ENCODE measurements around the gene HCFC1R1. TPM values are rescaled to one million over a fixed set of nuclear protein-coding genes. Genes with fewer than 3 reads are reported as not detected.
A peak's percentile ranks its signal among the peaks of the same experiment; 100 is the strongest.

The HCFC1R1 gene
- total RNA-seq, 1 experiment from 2014 or later: 60.0 TPM

GRCh38 chr16:3044708-3045107 lies 21.0 kb upstream of the HCFC1R1 start:
- no peaks in the 10 kb centered on the region for H3K79me2 ChIP-seq (ENCODE audit: insufficient read depth, low read length)
- no TSS peak for BruUV-seq (replicated peaks)
- no peak for TF ChIP-seq POLR2A (IDR thresholded peaks at IDR 0.05; ENCODE audit: borderline replicate concordance, extremely low read depth, insufficient read depth, insufficient read length)
- no peak for TF ChIP-seq TCF7L2 (IDR thresholded peaks at IDR 0.05; ENCODE audit: borderline replicate concordance, extremely low read depth, insufficient read depth, insufficient read length)
- no peak for TF ChIP-seq POLR2AphosphoS5 (IDR thresholded peaks at IDR 0.05; ENCODE audit: low read depth, low read length)
- no peak for TF ChIP-seq MAX (IDR thresholded peaks at IDR 0.05)
- no peak for TF ChIP-seq CTCF (IDR thresholded peaks at IDR 0.05 in 2 of 3, conservative IDR thresholded peaks at IDR 0.05 in 1 of 3; ENCODE audit: borderline replicate concordance in 1 of 3, insufficient read depth in 1 of 3, low read depth in 2 of 3, low read length in 2 of 3)
- no peak for TF ChIP-seq ATF3 (IDR thresholded peaks at IDR 0.05)
- no peak for TF ChIP-seq CEBPB (IDR thresholded peaks at IDR 0.05; ENCODE audit: low read depth)
- no peak for TF ChIP-seq SRF (IDR thresholded peaks at IDR 0.05; ENCODE audit: low read depth)
- no peak for TF ChIP-seq EZH2phosphoT487 (IDR thresholded peaks at IDR 0.05; ENCODE audit: borderline replicate concordance)
- TF ChIP-seq JUND (IDR thresholded peaks at IDR 0.05): no peak
- TF ChIP-seq EGR1 (IDR thresholded peaks at IDR 0.05; ENCODE audit: low read depth): no peak
- TF ChIP-seq ZFX (IDR thresholded peaks at IDR 0.05): no peak
- ATAC-seq: no peak
- H3K9me3 ChIP-seq (ENCODE audit: control insufficient read depth in 1 of 2, insufficient read depth in 1 of 2, low read depth in 1 of 2, low read length in 2 of 2): no peaks in the 10 kb centered on the region
- H3K9ac ChIP-seq (ENCODE audit: low read length): no peak overlapping the region
- no peaks in the 10 kb centered on the region for H4K20me1 ChIP-seq (ENCODE audit: insufficient read depth)
- no peak for DNase-seq (ENCODE audit: low read depth, low spot score)
- intact Hi-C loops (cut with micrococcal nuclease): no loop called here
- no peak overlapping the region for H3K4me3 ChIP-seq (replicated peaks in 1 of 2; ENCODE audit: low read depth in 1 of 2, low read length in 2 of 2)
- peaks cover 11 to 62% of the 10 kb centered on the region in 2 experiments for H3K4me1 ChIP-seq (ENCODE audit: control insufficient read depth in 1 of 2, insufficient read depth in 2 of 2, low read length in 2 of 2)
- ChIA-PET POLR2A (no interaction called here), CTCF (interaction anchor here (2.0 to 2.1 kb wide), 2 partner anchors 14 to 17 kb away, joined by 8 to 10 read pairs; no protein-coding TSS in a partner anchor), RAD21 (ENCODE audit: low non-redundant PET in 1 of 2, low total read pairs in 2 of 2, uncharacterized antibody in 2 of 2, unreplicated experiment in 2 of 2) (no interaction called here)
- H3K27ac ChIP-seq (ENCODE audit: low read depth, low read length): no peak overlapping the region
- H3K36me3 ChIP-seq (ENCODE audit: control insufficient read depth in 1 of 2, insufficient read depth in 2 of 2, low read length in 2 of 2): no peaks in the 10 kb centered on the region
- no peak overlapping the region for H2AFZ ChIP-seq (ENCODE audit: low read depth, low read length, poor library complexity, severe bottlenecking)
- peak overlapping the region; percentile 99 for H3K4me2 ChIP-seq (ENCODE audit: low read length)
- no peaks in the 10 kb centered on the region for H3K27me3 ChIP-seq (ENCODE audit: insufficient read depth, low read length)
- no peaks in the 10 kb centered on the region for H3K9me2 ChIP-seq (ENCODE audit: insufficient read depth)

Measured in HCT116 (cell line).